GM21737 (cell line): Measurements from ENCODE around the gene TUNAR.
"Not testable (repeated sequence)": the region's sequence is repeated elsewhere in the genome, so short reads cannot be mapped to it uniquely, and the experiment has no call there.

Experiments
- ATAC-seq: cut with Tn5 transposase; IDR thresholded peaks from one replicate; pipeline ENCODE4 v1.9.1; 2021; ENCODE audit warnings: mild to moderate bottlenecking, moderate library complexity; ENCODE audit not compliant: unreplicated experiment

TUNAR gene

GRCh38 chr14:95964901-95965300 lies 88.3 kb downstream of the TUNAR start:
- ATAC-seq, result no peak

- not testable (repeated sequence) for ATAC-seq
These were observed 91.4 kb downstream of the TUNAR start for GRCh38 chr14:95968048-95968447.
